Measurements from ENCODE around the gene GAS7. TPM values are rescaled to one million over a fixed set of nuclear protein-coding genes. Genes with fewer than 3 reads are reported as not detected.

Gene GAS7
- total and polyA plus RNA-seq, 2 of the 13 experiments (the other 11 are each of a cell fraction or from before 2014, with no cell fraction given) = 1.0 to 5.2 TPM

DNA sequence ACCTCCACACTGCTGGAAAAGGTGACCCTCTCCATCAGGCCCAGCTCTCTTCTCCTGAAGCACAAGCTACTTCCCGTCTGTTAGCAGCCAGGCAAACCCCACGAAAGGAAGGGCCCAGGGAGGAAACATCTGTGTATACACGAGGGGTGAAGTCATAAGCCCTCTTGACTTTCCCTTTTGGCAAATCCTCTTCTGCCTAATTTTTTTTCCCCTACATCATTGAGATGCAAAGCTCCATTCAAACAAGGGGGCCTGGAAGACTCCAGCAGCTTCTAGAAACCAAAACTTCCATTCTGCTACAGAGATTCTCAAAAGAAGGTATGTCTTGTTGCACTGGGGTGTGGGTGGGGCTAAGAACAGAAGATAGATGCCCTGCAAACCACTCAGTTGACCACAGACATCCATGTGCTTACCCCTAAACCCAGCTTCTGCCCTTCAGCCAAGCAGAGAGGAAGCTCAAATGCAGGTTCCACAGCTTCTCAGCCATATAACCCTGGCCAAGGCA lies 147.8 kb downstream of the GAS7 start:
- Histone ChIP-seq H3K4me3 (replicated peaks in 1 of 3; ENCODE audit: insufficient read depth in 1 of 3, low read depth in 2 of 3, low read length in 3 of 3) (no peak overlapping the region), H3K4me2 (ENCODE audit: low read depth, low read length) (no peak overlapping the region), H3K27me3 (ENCODE audit: control insufficient read depth in 1 of 2, insufficient read depth in 2 of 2, low read length in 2 of 2) (peaks cover 7 to 37% of the 10 kb centered on the region in 2 experiments; a peak in 4 of 5 replicates), H3K9me3 (ENCODE audit: low read length) (no peaks in the 10 kb centered on the region), H3K9ac (ENCODE audit: insufficient read depth, low read depth, low read length) (no peak overlapping the region), H2AFZ (ENCODE audit: low read length) (no peak overlapping the region), H4K20me1 (ENCODE audit: insufficient read depth, low read length) (no peaks in the 10 kb centered on the region), H3K79me2 (ENCODE audit: insufficient read depth, low read length) (no peaks in the 10 kb centered on the region), H3K27ac (ENCODE audit: extremely low read length, insufficient read depth, low read length) (no peak overlapping the region), H3K36me3 (replicated peaks in 1 of 2; ENCODE audit: control insufficient read depth in 1 of 2, insufficient read depth in 2 of 2, low read length in 2 of 2) (no peaks in the 10 kb centered on the region), H3K4me1 (ENCODE audit: insufficient read depth, low read length) (peaks cover 18% of the 10 kb centered on the region)
- FAIRE-seq = no peak
- ChIA-PET POLR2A (no interaction called here), CTCF (ENCODE audit: low intra/inter-chr PET ratio, low total read pairs) (no interaction called here)
- WGBS (ENCODE audit: low lambda C conversion rate) = 20% methylated on average over 3 of the region's 3 CpGs
- DNase-seq (ENCODE audit: low spot score) = no peak
- intact Hi-C loops (cut with micrococcal nuclease; ENCODE audit: unreplicated experiment) (no loop called here), in situ Hi-C loops (cut with HindIII; ENCODE audit: extremely low pct_ligation_motif_present, low pct_unique_long_range_greater_than_20kb) (no loop called here)
- BruUV-seq (replicated peaks) = no TSS peak
- no peak for ATAC-seq
- no peak for TF ChIP-seq NRL (CRISPR knock-in tag; IDR thresholded peaks at IDR 0.05; ENCODE audit: borderline replicate concordance)
- no peak for TF ChIP-seq GABPA (IDR thresholded peaks at IDR 0.05; ENCODE audit: low read depth, low read length)
- TF ChIP-seq GABPA (CRISPR knock-in tag; IDR thresholded peaks at IDR 0.05; ENCODE audit: low read depth) = no peak
- TF ChIP-seq ZFY (CRISPR knock-in tag; IDR thresholded peaks at IDR 0.05) = no peak
- no peak for TF ChIP-seq CREM (IDR thresholded peaks at IDR 0.05)
- TF ChIP-seq CREM (CRISPR knock-in tag; IDR thresholded peaks at IDR 0.05) = no peak
- TF ChIP-seq GPN1 (CRISPR knock-in tag; IDR thresholded peaks at IDR 0.05; ENCODE audit: borderline replicate concordance) = no peak

DNA sequence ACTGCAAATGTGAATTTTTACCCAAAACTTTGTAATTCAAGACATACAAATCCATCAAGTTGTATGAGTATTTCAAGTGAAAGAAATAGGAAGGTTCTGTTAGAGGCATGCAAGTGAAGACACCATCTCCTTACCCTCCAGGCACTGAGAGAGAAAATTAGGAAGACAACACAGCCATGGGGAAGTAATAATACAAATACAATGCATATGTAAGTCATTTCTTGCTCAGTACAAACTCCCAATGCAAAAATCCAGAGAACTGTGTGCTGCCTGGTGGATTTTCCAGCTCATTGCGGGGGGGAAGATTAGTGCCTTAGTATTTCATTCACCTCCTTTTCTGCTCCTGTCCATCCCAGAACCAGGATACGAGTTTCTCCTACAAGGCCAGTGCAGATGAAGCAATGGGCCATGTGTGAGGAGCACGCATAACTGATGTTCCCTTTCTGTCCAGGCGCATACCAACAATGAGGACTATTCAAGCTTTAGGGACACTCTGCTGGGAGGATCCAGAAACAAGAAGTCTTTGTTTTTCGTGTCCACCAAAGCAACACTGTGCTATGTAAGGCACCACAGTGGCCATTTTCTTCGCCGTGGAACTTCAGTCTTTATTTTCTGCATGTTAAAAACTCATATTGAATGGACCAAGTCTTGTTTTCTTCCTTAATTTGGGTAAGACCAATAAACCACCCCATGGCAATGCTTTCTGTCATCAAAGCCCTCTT lies 149.6 kb downstream of the GAS7 start:
- ChIA-PET CTCF (ENCODE audit: low intra/inter-chr PET ratio, low total read pairs) (no interaction called here), POLR2A (no interaction called here)
- Histone ChIP-seq H2AFZ (ENCODE audit: low read length) (no peak overlapping the region), H3K9me3 (ENCODE audit: low read length) (no peaks in the 10 kb centered on the region), H4K20me1 (ENCODE audit: insufficient read depth, low read length) (no peaks in the 10 kb centered on the region), H3K27me3 (ENCODE audit: control insufficient read depth in 1 of 2, insufficient read depth in 2 of 2, low read length in 2 of 2) (peaks cover 1 to 30% of the 10 kb centered on the region in 2 experiments; a peak in 4 of 5 replicates), H3K4me2 (ENCODE audit: low read depth, low read length) (no peak overlapping the region), H3K27ac (ENCODE audit: extremely low read length, insufficient read depth, low read length) (no peak overlapping the region), H3K4me3 (replicated peaks in 1 of 3; ENCODE audit: insufficient read depth in 1 of 3, low read depth in 2 of 3, low read length in 3 of 3) (no peak overlapping the region), H3K36me3 (replicated peaks in 1 of 2; ENCODE audit: control insufficient read depth in 1 of 2, insufficient read depth in 2 of 2, low read length in 2 of 2) (no peaks in the 10 kb centered on the region), H3K79me2 (ENCODE audit: insufficient read depth, low read length) (no peaks in the 10 kb centered on the region), H3K4me1 (ENCODE audit: insufficient read depth, low read length) (peaks cover 6% of the 10 kb centered on the region), H3K9ac (ENCODE audit: insufficient read depth, low read depth, low read length) (no peak overlapping the region)
- FAIRE-seq (no peak), ATAC-seq (no peak), DNase-seq (ENCODE audit: low spot score) (peak; percentile 16)
- 16% methylated on average over 7 of the region's 7 CpGs for WGBS (ENCODE audit: low lambda C conversion rate)
- in situ Hi-C loops (cut with HindIII; ENCODE audit: extremely low pct_ligation_motif_present, low pct_unique_long_range_greater_than_20kb) = no loop called here
- BruUV-seq (replicated peaks) = no TSS peak
- intact Hi-C loops (cut with micrococcal nuclease; ENCODE audit: unreplicated experiment) = no loop called here
- TF ChIP-seq ZFYVE20 (CRISPR knock-in tag; IDR thresholded peaks at IDR 0.05; ENCODE audit: borderline replicate concordance, low read depth) = no peak
- TF ChIP-seq CEBPG (CRISPR knock-in tag; IDR thresholded peaks at IDR 0.05) = peak; percentile 34; the same call in 1 of the 2 replicates
- no peak for TF ChIP-seq KLF16 (CRISPR knock-in tag; IDR thresholded peaks at IDR 0.05)
- TF ChIP-seq MAFG (CRISPR knock-in tag; IDR thresholded peaks at IDR 0.05) = no peak
- TF ChIP-seq SIX4 (CRISPR knock-in tag; IDR thresholded peaks at IDR 0.05) = no peak
- TF ChIP-seq MEIS2 (CRISPR knock-in tag; IDR thresholded peaks at IDR 0.05) = no peak
- TF ChIP-seq ARNT2 (CRISPR knock-in tag; IDR thresholded peaks at IDR 0.05; ENCODE audit: low read depth) = no peak
- TF ChIP-seq ZNF431 (CRISPR knock-in tag; IDR thresholded peaks at IDR 0.05; ENCODE audit: borderline replicate concordance, low read depth) = no peak
- TF ChIP-seq ZNF563 (CRISPR knock-in tag; IDR thresholded peaks at IDR 0.05) = no peak
- TF ChIP-seq RCOR2 (CRISPR knock-in tag; IDR thresholded peaks at IDR 0.05) = no peak
- TF ChIP-seq, protein P1, sequence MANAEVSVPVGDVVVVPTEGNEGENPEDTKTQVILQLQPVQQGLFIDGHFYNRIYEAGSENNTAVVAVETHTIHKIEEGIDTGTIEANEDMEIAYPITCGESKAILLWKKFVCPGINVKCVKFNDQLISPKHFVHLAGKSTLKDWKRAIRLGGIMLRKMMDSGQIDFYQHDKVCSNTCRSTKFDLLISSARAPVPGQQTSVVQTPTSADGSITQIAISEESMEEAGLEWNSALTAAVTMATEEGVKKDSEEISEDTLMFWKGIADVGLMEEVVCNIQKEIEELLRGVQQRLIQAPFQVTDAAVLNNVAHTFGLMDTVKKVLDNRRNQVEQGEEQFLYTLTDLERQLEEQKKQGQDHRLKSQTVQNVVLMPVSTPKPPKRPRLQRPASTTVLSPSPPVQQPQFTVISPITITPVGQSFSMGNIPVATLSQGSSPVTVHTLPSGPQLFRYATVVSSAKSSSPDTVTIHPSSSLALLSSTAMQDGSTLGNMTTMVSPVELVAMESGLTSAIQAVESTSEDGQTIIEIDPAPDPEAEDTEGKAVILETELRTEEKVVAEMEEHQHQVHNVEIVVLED (CRISPR knock-in tag; IDR thresholded peaks at IDR 0.05; ENCODE audit: borderline replicate concordance) = no peak
- no peak for TF ChIP-seq ZNF605 (CRISPR knock-in tag; IDR thresholded peaks at IDR 0.05)
- TF ChIP-seq ZNF136 (CRISPR knock-in tag; IDR thresholded peaks at IDR 0.05; ENCODE audit: low read depth) = no peak
